CD14-positive monocyte (primary cell): ENCODE measurements around the gene APEX1. TPM values are rescaled to one million over a fixed set of nuclear protein-coding genes. Genes with fewer than 3 reads are reported as not detected.

Experiments used
- DNase-seq, 3 donors: peaks; one replicate each; pipeline ENCODE4 v3.0.0-alpha.2; 2011 to 2022
- H2AFZ ChIP-seq: 2 replicates; pipeline ENCODE4 v1.6.0; 2012; ENCODE audit warnings: mild to moderate bottlenecking, low read depth, low read length, inconsistent platforms; ENCODE audit not compliant: insufficient read depth, poor library complexity, severe bottlenecking
- H3K27ac ChIP-seq, 2 donors: 1 replicate in 1 of 2; 2 replicates in 1 of 2; pipeline ENCODE4 v1.5.1; 2012 to 2013; ENCODE audit warnings: low read length in 2 of 2, control low read depth in 1 of 2, inconsistent platforms in 1 of 2, low read depth in 1 of 2, mild to moderate bottlenecking in 1 of 2
- H3K27me3 ChIP-seq, 2 donors: one replicate each; pipeline versions ENCODE4 v1.6.0 to v1.6.1; 2011 to 2013; ENCODE audit warnings: low read length in 2 of 2; ENCODE audit not compliant: control insufficient read depth in 2 of 2, insufficient read depth in 2 of 2
- H3K36me3 ChIP-seq, 2 donors: replicated peaks in 1 of 2; 1 replicate in 1 of 2; 2 replicates in 1 of 2; pipeline versions ENCODE4 v1.5.1 to v1.6.1; 2012 to 2013; ENCODE audit warnings: low read length in 2 of 2, control low read depth in 1 of 2, inconsistent platforms in 1 of 2, mild to moderate bottlenecking in 1 of 2; ENCODE audit not compliant: insufficient read depth in 2 of 2, control insufficient read depth in 1 of 2
- H3K4me1 ChIP-seq, 2 donors: 1 replicate in 1 of 2; 2 replicates in 1 of 2; pipeline versions ENCODE4 v1.5.1 to v1.6.1; 2012 to 2013; ENCODE audit warnings: low read length in 2 of 2, control low read depth in 1 of 2, inconsistent platforms in 1 of 2, mild to moderate bottlenecking in 1 of 2, moderate library complexity in 1 of 2; ENCODE audit not compliant: insufficient read depth in 2 of 2, control insufficient read depth in 1 of 2
- H3K4me2 ChIP-seq: replicated peaks from 2 replicates; pipeline ENCODE3; 2012; ENCODE audit warnings: low read length, moderate library complexity, mild to moderate bottlenecking; ENCODE audit not compliant: poor library complexity, severe bottlenecking; ENCODE audit errors: extremely low read depth
- H3K4me3 ChIP-seq, 3 experiments: fragments of 200-600 bp in 1 of 3; sonication (generic) in 1 of 3; replicated peaks in 1 of 3; 1 replicate in 2 of 3; 2 replicates in 1 of 3; pipeline ENCODE4 v1.5.1; 2011 to 2013; ENCODE audit warnings: low read length in 3 of 3, mild to moderate bottlenecking in 3 of 3, control low read depth in 2 of 3, low read depth in 2 of 3, inconsistent platforms in 1 of 3, moderate library complexity in 1 of 3
- H3K79me2 ChIP-seq: 2 replicates; pipeline ENCODE4 v1.6.0; 2012; ENCODE audit warnings: mild to moderate bottlenecking, control low read depth, inconsistent platforms, low read length, moderate library complexity; ENCODE audit not compliant: insufficient read depth
- H3K9ac ChIP-seq: 2 replicates; pipeline ENCODE4 v1.6.0; 2017; ENCODE audit warnings: low read length, mild to moderate bottlenecking; ENCODE audit not compliant: insufficient read depth, poor library complexity, severe bottlenecking
- H3K9me3 ChIP-seq, 2 donors: replicated peaks in 1 of 2; 1 replicate in 1 of 2; 2 replicates in 1 of 2; pipeline versions ENCODE4 v1.5.1 to v1.6.1; 2012 to 2013; ENCODE audit warnings: low read length in 2 of 2, control low read depth in 1 of 2; ENCODE audit not compliant: control insufficient read depth in 1 of 2, insufficient read depth in 1 of 2
- H4K20me1 ChIP-seq: 2 replicates; pipeline ENCODE4 v1.6.0; 2012; ENCODE audit warnings: mild to moderate bottlenecking, low read length, control low read depth, moderate library complexity; ENCODE audit not compliant: insufficient read depth
- H3K27ac Mint-ChIP-seq, 7 donors: one replicate each; pipeline ENCODE4 v1.8.0; 2020; ENCODE audit warnings: mild to moderate bottlenecking in 7 of 7, mixed read lengths in 7 of 7, moderate library complexity in 6 of 7, inconsistent platforms in 2 of 7
- H3K27me3 Mint-ChIP-seq, 3 donors: one replicate each; pipeline ENCODE4 v1.8.0; 2021 to 2022; ENCODE audit warnings: low read depth in 3 of 3, mild to moderate bottlenecking in 3 of 3, mixed read lengths in 3 of 3, moderate library complexity in 3 of 3, inconsistent platforms in 1 of 3
- H3K36me3 Mint-ChIP-seq, 2 donors: one replicate each; pipeline ENCODE4 v1.8.0; 2020; ENCODE audit warnings: mixed read lengths in 2 of 2, inconsistent platforms in 1 of 2, mild to moderate bottlenecking in 1 of 2
- H3K4me1 Mint-ChIP-seq: one replicate; pipeline ENCODE4 v1.8.0; 2020; ENCODE audit warnings: mild to moderate bottlenecking, mixed read lengths
- H3K4me3 Mint-ChIP-seq, 2 donors: one replicate each; pipeline ENCODE4 v1.8.0; 2020; ENCODE audit warnings: mild to moderate bottlenecking in 2 of 2, mixed read lengths in 2 of 2, moderate library complexity in 1 of 2
- H3K9me3 Mint-ChIP-seq, 7 donors: one replicate each; pipeline ENCODE4 v1.8.0; 2020 to 2022; ENCODE audit warnings: mixed read lengths in 7 of 7, mild to moderate bottlenecking in 6 of 7, moderate library complexity in 6 of 7, inconsistent platforms in 2 of 7
- CTCF ChIP-seq: fragments of 200-600 bp; IDR thresholded peaks from one replicate; pipeline ENCODE4 v1.8.0; 2022; ENCODE audit warnings: antibody characterized with exemption, mild to moderate bottlenecking
- WGBS: methylation state at CpG from one replicate; pipeline ENCODE4 v1.1.5; 2013; ENCODE audit warnings: missing lambda C conversion rate; ENCODE audit not compliant: insufficient coverage; 5-methylcytosine and 5-hydroxymethylcytosine counted together
- intact Hi-C, 2 donors: fragments of 100-400 bp; cut with micrococcal nuclease; formaldehyde crosslinking; loops; one replicate each; pipeline versions ENCODE4 v1.15.0 to v1.15.1; 2023
- polyA plus RNA-seq, 3 donors: library from polyadenylated mRNA; depleted of rRNA in 1 of 3; unstranded in 2 of 3; stranded (reverse) in 1 of 3; fragments of 300-500 nt in 2 of 3; fragments of >200 nt in 1 of 3; fragmentation: Illumina TruSeq in 2 of 3; gene quantifications; 1 replicate in 2 of 3; 2 replicates in 1 of 3; pipeline ENCODE4 v1.2.3, GENCODE V29; 2012 to 2021

Gene APEX1
- polyA plus RNA-seq, 3 donors = 69.7 to 208 (median 85.4) TPM

DNA sequence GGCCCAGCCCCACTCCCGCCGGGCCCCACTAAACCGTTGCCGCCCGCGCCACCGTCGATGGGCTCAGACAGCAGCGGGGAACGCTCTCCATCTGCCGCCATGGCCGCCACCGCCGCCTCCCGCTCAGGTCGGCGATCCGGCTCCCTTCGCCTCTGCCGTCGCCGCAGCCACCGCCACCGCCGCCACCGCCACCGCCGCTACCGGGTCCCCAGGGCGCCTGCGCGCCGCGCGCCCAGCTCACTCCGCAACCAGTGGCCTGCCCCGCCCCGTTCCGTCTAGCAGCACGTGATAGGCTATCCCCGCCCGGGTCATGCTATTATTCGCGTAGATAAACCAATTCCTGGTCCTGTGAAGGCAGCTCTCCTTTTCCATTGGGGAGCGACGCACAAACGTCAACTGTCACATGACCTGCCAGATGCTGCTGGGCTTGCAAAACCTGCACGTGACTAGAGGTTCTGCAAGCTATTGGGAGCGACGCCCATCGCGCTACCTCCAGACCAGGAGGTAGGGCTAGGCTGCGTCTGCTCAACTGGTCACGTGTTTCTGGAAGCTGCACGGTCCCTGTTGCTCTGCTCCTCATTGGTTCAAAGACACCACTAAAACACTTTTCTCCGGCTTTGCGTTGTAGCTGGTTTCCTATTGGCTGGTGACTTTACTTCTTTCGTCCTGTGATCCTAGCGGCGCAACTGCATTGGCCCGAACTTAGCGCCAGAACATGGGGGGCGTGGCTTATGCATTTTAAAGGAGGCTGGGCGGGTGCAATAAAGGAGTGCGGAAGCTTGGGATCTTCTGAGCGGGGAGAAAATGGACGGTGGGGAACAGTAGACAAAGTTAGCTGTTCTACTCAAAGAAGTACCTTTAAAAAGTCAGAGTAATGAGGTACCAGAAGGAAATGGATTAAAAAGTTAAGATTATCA is 6.5 kb downstream of the APEX1 start, which contains the start of gene PIP4P1:
PIP4P1 (minus strand) TSS at position 210 of the 917 bp plus-strand sequence; CDS start at position 101, 109 bp downstream.
- H3K27ac ChIP-seq = peak within 1 kb of the TSS; percentile 77 to 93

More for the DNA sequence above, 6.5 kb downstream of the APEX1 start, which contains the start of gene PIP4P1:
- peaks cover 33 to 38% of the 10 kb centered on the region in 2 donors for H3K36me3 Mint-ChIP-seq
- Histone ChIP-seq H3K4me1 (peaks cover 46 to 53% of the 10 kb centered on the region in 2 donors), H3K27me3 (no peaks in the 10 kb centered on the region), H4K20me1 (peaks cover 28% of the 10 kb centered on the region), H3K9me3 (no peaks in the 10 kb centered on the region), H2AFZ (peak within 1 kb of the TSS; percentile 82), H3K9ac (peak within 1 kb of the TSS; percentile 94), H3K4me3 (peak within 1 kb of the TSS; percentile 71 to 86 (median 73)), H3K36me3 (peaks cover 35 to 37% of the 10 kb centered on the region in 2 donors), H3K79me2 (peaks cover 37% of the 10 kb centered on the region), H3K4me2 (peak within 1 kb of the TSS; percentile 89)
- DNase-seq = peak; percentile 100
- H3K4me3 Mint-ChIP-seq = peak within 1 kb of the TSS; percentile 93 to 96
- intact Hi-C loops = loop anchor here (10.0 kb wide), 2 partner anchors 47 to 643 kb away; partner anchors contain the start of genes TEP1 (in 1 of the 2) and TMEM253 (in 1 of the 2)
- H3K27me3 Mint-ChIP-seq = peaks cover 1 to 5% (median 1%) of the 10 kb centered on the region in 3 donors
- peak within 1 kb of the TSS; percentile 92 to 98 (median 97) for H3K27ac Mint-ChIP-seq
- no peak for TF ChIP-seq CTCF
- H3K4me1 Mint-ChIP-seq = peaks cover 13% of the 10 kb centered on the region
- WGBS = under 1% methylated on average over 67 of the region's 67 CpGs
- H3K9me3 Mint-ChIP-seq = peaks cover 0 to 2% (median 0%) of the 10 kb centered on the region in 7 donors
